ENCODE data around the gene DLG2.

DNA sequence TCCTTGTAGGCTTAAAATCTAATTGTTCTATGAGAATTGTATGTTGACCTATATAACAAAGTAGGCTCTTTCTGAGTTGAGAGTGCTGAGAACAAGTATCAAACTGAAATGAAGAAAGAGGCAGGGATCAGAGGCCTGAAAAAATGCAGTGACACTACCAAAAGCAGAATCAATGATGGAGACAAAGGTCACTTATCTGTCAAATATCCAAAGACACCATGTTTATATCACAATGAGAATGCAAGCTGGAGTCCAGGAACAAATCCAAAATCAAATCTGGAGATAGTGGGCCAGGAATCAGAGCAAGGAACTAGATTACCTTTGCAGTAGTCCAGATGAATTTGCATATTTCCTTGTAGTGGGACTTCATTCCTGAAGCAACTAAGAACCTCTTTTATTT, 377.7 kb downstream of the DLG2 start:
- TF ChIP-seq, protein P1, sequence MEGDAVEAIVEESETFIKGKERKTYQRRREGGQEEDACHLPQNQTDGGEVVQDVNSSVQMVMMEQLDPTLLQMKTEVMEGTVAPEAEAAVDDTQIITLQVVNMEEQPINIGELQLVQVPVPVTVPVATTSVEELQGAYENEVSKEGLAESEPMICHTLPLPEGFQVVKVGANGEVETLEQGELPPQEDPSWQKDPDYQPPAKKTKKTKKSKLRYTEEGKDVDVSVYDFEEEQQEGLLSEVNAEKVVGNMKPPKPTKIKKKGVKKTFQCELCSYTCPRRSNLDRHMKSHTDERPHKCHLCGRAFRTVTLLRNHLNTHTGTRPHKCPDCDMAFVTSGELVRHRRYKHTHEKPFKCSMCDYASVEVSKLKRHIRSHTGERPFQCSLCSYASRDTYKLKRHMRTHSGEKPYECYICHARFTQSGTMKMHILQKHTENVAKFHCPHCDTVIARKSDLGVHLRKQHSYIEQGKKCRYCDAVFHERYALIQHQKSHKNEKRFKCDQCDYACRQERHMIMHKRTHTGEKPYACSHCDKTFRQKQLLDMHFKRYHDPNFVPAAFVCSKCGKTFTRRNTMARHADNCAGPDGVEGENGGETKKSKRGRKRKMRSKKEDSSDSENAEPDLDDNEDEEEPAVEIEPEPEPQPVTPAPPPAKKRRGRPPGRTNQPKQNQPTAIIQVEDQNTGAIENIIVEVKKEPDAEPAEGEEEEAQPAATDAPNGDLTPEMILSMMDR (IDR thresholded peaks at IDR 0.05), result no peak
- no peak for TF ChIP-seq POLR2A (IDR thresholded peaks at IDR 0.05)

Data from ovary (tissue), 3 donors.